MM.1S (cell line): ENCODE measurements around the gene KMT5C.

Experiments used
- DNase-seq: peaks from one replicate; pipeline ENCODE4 v3.0.0-alpha.2; 2015
- H2AFZ ChIP-seq: fragments of 300-600 bp; sonication (generic); 2 replicates; pipeline ENCODE4 v1.6.0; 2016; ENCODE audit warnings: antibody characterized with exemption, low read length
- H3F3A ChIP-seq: fragments of 300-600 bp; sonication (generic); 2 replicates; pipeline ENCODE4 v1.6.1; 2016; ENCODE audit warnings: mild to moderate bottlenecking, antibody characterized with exemption, low read length, moderate library complexity, mixed read lengths; ENCODE audit not compliant: insufficient read depth
- H3K27ac ChIP-seq: fragments of 300-600 bp; sonication (generic); 2 replicates; pipeline ENCODE4 v1.5.1; 2016; ENCODE audit warnings: mild to moderate bottlenecking, low read length
- H3K27me3 ChIP-seq: fragments of 300-600 bp; sonication (generic); replicated peaks from 2 replicates; pipeline ENCODE4 v1.6.0; 2016; ENCODE audit warnings: low read length; ENCODE audit not compliant: insufficient read depth
- H3K36me3 ChIP-seq: fragments of 300-600 bp; sonication (generic); replicated peaks from 2 replicates; pipeline ENCODE4 v1.6.1; 2016; ENCODE audit warnings: mild to moderate bottlenecking, low read length, mixed read lengths; ENCODE audit not compliant: insufficient read depth
- H3K4me1 ChIP-seq: fragments of 300-600 bp; sonication (generic); 2 replicates; pipeline ENCODE4 v1.6.1; 2016; ENCODE audit warnings: low read length, mixed read lengths
- H3K4me2 ChIP-seq: fragments of 300-600 bp; sonication (generic); 2 replicates; pipeline ENCODE4 v1.6.0; 2016; ENCODE audit warnings: low read depth, low read length
- H3K4me3 ChIP-seq: fragments of 300-600 bp; sonication (generic); 2 replicates; pipeline ENCODE4 v1.5.1; 2016; ENCODE audit warnings: low read length, mixed read lengths
- H3K79me2 ChIP-seq: fragments of 300-600 bp; sonication (generic); 2 replicates; pipeline ENCODE4 v1.6.1; 2016; ENCODE audit warnings: mixed run types, low read length, mixed read lengths
- H3K9ac ChIP-seq: fragments of 300-600 bp; sonication (generic); 2 replicates; pipeline ENCODE4 v1.6.1; 2016; ENCODE audit warnings: low read length, mixed read lengths
- H3K9me2 ChIP-seq: fragments of 300-600 bp; sonication (generic); replicated peaks from 2 replicates; pipeline ENCODE4 v1.6.1; 2016; ENCODE audit warnings: mild to moderate bottlenecking, low read length, mixed read lengths; ENCODE audit not compliant: insufficient read depth
- H3K9me3 ChIP-seq: fragments of 300-600 bp; sonication (generic); replicated peaks from 2 replicates; pipeline ENCODE4 v1.6.1; 2016; ENCODE audit warnings: mild to moderate bottlenecking, low read length, mixed read lengths; ENCODE audit not compliant: insufficient read depth
- H4K20me1 ChIP-seq: fragments of 300-600 bp; sonication (generic); 2 replicates; pipeline ENCODE4 v1.6.1; 2016; ENCODE audit warnings: mild to moderate bottlenecking, low read length, moderate library complexity, mixed read lengths; ENCODE audit not compliant: insufficient read depth
- CTCF ChIP-seq: fragments of 300-600 bp; sonication (generic); IDR thresholded peaks from 2 replicates; pipeline ENCODE4 v1.5.1; 2016; ENCODE audit warnings: antibody characterized with exemption, low read length, mixed read lengths
- EZH2 ChIP-seq: fragments of 300-600 bp; sonication (generic); optimal IDR thresholded peaks from 2 replicates; pipeline ENCODE3; 2017; ENCODE audit warnings: low read depth, mild to moderate bottlenecking, antibody characterized with exemption, low read length, mixed read lengths
- EZH2phosphoT487 ChIP-seq: fragments of 300-600 bp; sonication (generic); IDR thresholded peaks from 2 replicates; pipeline ENCODE4 v1.6.1; 2018; ENCODE audit warnings: antibody characterized with exemption, low read length

KMT5C gene

DNA sequence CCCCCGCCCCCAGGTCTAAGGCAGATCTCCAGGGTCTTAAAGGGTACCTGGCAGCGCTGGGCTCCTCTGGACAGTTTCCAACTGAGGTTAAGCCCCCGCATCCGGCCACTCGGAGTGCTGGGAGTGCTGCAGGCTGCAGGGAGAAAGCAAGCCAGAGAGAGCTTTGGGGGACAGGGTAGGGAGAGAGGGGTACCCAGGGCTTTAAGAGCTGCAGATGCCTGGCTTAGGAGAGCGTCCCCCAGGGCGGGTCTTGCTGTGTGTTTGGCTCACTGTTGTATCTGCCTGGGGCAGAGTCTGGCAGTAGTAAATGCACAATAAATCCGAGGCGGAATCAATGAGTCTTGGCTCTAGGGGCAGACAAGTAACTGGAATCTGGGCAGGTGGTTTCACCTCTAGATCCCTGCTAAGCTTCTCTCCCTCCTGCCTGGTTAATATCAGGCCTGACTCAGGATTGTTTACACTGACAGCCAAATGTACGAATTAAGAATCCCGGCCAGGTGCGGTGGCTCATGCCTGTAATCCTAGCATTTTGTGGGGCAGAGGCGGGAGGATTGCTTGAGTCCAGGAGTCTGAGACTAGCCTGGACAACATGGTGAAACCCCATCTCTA, 15.6 kb downstream of the KMT5C start:
- no peaks in the 10 kb centered on the region for H3K36me3 ChIP-seq
- TF ChIP-seq EZH2phosphoT487 = no peak
- no peak for TF ChIP-seq CTCF
- no peak for TF ChIP-seq EZH2
- no peaks in the 10 kb centered on the region for H4K20me1 ChIP-seq
- H3F3A ChIP-seq = no peaks in the 10 kb centered on the region; the same call in 1 of the 2 replicates
- H3K9ac ChIP-seq = no peak overlapping the region
- no peak overlapping the region for H3K4me3 ChIP-seq
- DNase-seq = no peak
- no peak overlapping the region for H3K27ac ChIP-seq
- no peaks in the 10 kb centered on the region for H3K79me2 ChIP-seq
- H3K4me2 ChIP-seq = no peak overlapping the region
- H3K9me2 ChIP-seq = no peaks in the 10 kb centered on the region
- H3K9me3 ChIP-seq = no peaks in the 10 kb centered on the region
- H2AFZ ChIP-seq = no peak overlapping the region
- peaks cover 66% of the 10 kb centered on the region for H3K27me3 ChIP-seq
- peaks cover 5% of the 10 kb centered on the region for H3K4me1 ChIP-seq

- Histone ChIP-seq H3K4me2 (no peak overlapping the region), H2AFZ (no peak overlapping the region), H3K9ac (no peak overlapping the region), H3K36me3 (no peaks in the 10 kb centered on the region), H3K4me3 (no peak overlapping the region), H3K4me1 (peaks cover 5% of the 10 kb centered on the region), H3K9me2 (no peaks in the 10 kb centered on the region), H3K79me2 (no peaks in the 10 kb centered on the region), H3K9me3 (no peaks in the 10 kb centered on the region), H3K27ac (no peak overlapping the region), H4K20me1 (no peaks in the 10 kb centered on the region), H3F3A (no peaks in the 10 kb centered on the region), H3K27me3 (peaks cover 51% of the 10 kb centered on the region)
- DNase-seq = no peak
- TF ChIP-seq EZH2 (no peak), EZH2phosphoT487 (no peak)
Measured at GRCh38 chr19:55358493-55358892, 18.8 kb downstream of the KMT5C start.

DNA sequence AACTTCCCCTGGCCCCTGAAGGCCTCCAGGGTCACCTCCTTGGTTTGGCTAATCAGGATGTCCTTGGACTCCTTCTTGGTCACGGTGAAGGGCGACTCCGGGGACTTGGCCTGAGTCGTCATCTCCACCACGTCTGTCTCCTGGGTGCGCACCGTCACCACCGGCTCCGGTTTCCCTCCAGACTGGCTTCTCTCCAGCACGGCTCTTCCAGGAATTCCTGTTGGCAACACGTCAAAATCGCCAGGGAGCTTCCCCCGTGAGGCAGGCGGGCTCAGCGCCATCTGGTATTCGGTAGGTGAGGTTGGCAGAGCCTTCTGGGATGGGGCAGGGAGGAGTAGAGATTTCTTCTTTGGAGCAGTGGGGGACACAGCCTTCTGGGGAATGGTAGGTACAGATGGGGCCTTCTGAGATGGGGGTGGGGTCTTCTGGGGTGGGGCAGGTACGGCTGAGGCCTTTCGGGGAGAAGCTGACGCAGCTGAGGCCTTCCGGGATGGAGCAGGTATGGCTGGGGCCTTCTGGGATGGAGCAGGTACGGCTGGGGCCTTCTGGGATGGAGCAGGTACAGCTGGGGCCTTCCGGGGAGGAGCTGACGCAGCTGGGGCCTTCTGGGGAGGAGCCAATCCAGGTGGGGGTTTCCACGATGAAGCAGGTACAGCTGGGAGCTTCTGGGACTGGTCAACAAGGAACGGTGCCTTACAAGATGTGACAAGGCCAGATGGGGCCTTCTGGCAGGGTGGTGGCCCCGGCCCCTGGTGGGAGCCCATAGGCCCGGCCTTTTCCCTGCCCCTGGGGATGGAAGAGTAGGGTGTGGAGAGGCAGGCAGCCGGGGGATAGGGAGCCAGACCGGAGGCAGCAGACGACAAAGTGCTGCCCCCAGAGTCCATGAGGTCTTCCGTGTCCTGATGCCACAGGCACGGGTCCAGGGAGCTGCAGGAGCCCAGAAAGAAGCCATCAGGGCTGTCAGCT, 19.6 kb downstream of the KMT5C start:
- no peaks in the 10 kb centered on the region for H3K9me2 ChIP-seq
- DNase-seq = peak; percentile 23
- H3K36me3 ChIP-seq = no peaks in the 10 kb centered on the region
- no peak overlapping the region for H3K4me3 ChIP-seq
- H3K27me3 ChIP-seq = peaks cover 51% of the 10 kb centered on the region
- no peak overlapping the region for H3K9ac ChIP-seq
- H3F3A ChIP-seq = no peaks in the 10 kb centered on the region
- H4K20me1 ChIP-seq = no peaks in the 10 kb centered on the region
- H3K4me1 ChIP-seq = peaks cover 5% of the 10 kb centered on the region
- 0 out of 2 replicates have a peak overlapping the region, but pooled peaks have one; percentile 2 for H3K4me2 ChIP-seq
- no peaks in the 10 kb centered on the region for H3K9me3 ChIP-seq
- H2AFZ ChIP-seq = peak overlapping the region; percentile 27; the same call in 1 of the 2 replicates
- H3K79me2 ChIP-seq = no peaks in the 10 kb centered on the region
- no peak overlapping the region for H3K27ac ChIP-seq
- TF ChIP-seq EZH2phosphoT487 (no peak), EZH2 (no peak), CTCF (no peak)
